ENCODE results near the gene DXO. TPM values are rescaled to one million over a fixed set of nuclear protein-coding genes. Genes with fewer than 3 reads are reported as not detected.
"Not testable (repeated sequence)": the region's sequence is repeated elsewhere in the genome, so short reads cannot be mapped to it uniquely, and the experiment has no call there.

The DXO gene
- total RNA-seq, 1 donor from 2014 or later: 10.1 TPM

- not testable (repeated sequence) for DNase-seq (ENCODE audit: low read depth, low spot score)
These were observed 8.4 kb upstream of the DXO start for GRCh38 chr6:31980195-31980876.

DNA sequence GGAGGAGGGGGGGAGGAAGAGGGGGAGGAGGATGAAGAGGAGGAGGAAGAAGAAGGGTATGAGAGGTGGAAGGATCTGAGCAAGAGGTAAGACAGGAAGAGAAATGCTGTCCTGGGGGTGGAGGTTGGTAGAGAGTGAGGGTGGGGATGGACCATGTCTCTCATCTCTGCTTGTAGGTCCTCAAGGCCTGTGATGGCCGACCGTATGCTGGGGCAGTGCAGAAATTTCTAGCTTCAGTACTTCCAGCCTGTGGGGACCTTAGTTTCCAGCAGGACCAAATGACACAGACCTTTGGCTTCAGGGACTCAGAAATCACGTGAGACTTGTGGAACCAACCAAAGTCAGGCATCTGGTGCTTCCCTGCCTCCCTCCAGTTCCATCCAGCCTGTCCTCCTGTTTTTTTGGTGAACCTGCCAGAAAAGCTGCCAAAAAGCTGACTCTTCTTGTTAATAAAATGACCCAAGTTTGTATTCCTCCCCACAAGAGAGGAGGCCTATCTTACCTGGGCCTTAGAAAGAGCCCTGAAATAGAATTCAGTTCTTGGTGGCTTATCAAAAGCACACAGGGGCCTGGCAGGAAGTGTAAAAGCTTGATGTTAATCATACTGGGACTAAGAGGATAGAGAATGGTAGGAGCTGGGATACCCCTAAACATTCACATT is 7.4 kb upstream of the DXO start:
- no peak for DNase-seq (ENCODE audit: low read depth, low spot score)

- DNase-seq (ENCODE audit: low read depth, low spot score): no peak
These were observed 6.9 kb upstream of the DXO start for GRCh38 chr6:31978831-31979230.

- no peak for DNase-seq (ENCODE audit: low read depth, low spot score)
These were observed 6.0 kb upstream of the DXO start for GRCh38 chr6:31977816-31978431.

DNA sequence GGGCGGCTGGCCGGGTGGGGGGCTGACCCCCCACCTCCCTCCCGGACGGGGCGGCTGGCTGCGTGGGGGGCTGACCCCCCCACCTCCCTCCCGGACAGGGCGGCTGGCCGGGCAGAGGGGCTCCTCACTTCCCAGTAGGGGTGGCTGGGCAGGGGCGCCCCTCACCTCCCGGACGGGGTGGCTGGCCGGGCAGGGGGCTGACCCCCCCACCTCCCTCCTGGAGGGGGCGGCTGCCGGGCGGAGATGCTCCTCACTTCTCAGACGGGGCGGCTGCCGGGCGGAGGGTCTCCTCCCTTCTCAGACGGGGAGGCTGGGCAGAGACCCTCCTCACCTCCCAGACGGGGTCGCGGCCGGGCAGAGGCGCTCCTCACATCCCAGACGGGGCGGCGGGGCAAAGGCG is 4.1 kb upstream of the DXO start:
- DNase-seq (ENCODE audit: low read depth, low spot score): not testable (repeated sequence)

GRCh38 chr6:31972709-31973350 is 892 bp upstream of the DXO start:
- no peak for DNase-seq (ENCODE audit: low read depth, low spot score)

DNA sequence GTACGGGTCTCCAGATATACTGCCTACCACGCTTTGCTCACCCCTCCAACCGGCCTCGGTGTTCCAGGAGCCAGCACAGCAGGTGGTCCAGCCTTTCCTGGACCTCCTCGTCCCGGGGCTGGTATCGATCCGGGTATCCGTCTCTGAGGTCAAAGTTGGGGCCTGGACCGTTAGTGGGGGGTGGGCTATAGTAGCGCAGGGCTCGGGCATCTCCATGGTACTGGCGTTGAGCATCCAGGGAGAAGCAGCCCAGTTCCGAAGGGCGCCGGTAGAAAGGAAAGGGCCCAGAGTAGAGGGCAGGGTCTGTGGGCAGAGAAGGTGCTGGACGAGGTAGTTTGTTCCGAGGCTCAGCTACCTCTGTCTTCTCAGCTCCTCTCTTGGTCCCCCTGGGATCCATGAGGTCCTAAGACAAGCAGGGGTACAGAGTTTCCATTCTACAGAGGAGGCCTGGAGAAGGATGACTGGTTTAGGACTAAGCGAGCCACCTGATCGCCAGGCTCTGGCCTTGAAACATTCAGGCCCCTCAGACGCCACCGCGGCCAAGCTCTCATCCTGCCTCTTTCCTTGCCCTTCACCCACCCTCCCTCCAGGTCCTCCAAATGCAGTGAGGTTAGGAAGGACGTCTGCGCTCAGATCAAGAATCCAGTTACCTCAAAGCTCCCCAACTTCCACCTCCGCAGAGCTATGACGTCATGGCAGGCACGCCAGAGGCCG is 502 bp downstream of the DXO start:
- DNase-seq (ENCODE audit: low read depth, low spot score): no peak

DNA sequence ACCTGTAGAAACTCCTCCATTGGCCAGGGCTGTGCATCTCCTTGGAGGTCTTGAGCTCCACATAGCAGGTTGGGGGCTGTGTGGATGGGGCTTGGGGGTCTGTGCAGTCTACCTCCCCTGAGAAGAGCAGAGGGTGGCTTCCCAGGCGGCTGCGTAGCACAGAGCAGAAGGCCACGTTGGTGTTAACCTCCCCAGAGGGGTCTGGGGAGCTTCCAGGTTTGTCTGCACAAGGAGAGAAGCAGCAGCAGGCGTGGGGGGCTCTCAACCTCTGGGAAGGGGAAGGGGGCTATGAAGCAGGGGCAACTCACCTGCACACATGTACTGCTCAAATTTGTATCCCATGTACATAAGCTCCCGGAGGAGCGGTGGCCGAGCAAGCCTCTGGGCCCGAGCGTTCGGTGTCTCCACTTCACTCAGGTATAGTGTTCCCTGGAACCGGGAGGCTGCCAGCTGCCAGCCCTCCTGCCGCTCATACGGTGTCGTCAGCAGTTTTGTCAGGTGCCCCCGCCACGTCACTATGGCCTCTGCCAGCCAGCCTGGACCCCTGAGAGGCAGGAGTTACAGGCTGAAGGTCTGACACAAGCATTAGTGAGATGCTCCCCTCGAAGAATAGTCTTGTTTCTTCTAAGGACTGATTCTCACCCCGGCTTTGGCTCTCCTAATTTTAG is 1.2 kb downstream of the DXO start:
- DNase-seq (ENCODE audit: low read depth, low spot score): no peak

GRCh38 chr6:31969712-31970603 is 2.0 kb downstream of the DXO start:
- DNase-seq (ENCODE audit: low read depth, low spot score): no peak

GRCh38 chr6:31968791-31969711 is 2.9 kb downstream of the DXO start:
- DNase-seq (ENCODE audit: low read depth, low spot score): no peak

- no peak for DNase-seq (ENCODE audit: low read depth, low spot score)
These were observed 3.6 kb downstream of the DXO start for GRCh38 chr6:31968326-31968725.

DNA sequence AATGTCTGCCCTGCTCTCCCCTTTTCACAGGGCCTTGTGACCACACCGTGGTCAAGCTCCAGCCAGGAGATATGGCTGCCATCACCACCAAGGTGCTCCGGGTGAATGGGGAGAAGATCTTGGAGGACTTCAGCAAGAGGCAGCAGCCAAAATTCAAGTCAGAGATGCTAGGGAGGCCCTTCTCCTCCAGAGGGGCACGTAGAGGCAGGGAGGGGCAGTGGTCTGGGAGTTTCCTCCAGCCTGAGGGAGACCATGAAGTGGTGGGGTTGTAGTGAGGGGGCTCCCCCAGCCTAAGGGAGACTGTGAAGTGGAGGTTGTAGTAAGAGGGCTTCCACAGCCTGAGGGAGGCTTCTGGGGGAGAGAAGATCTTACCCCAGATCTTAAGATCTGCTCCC is 4.0 kb downstream of the DXO start:
- DNase-seq (ENCODE audit: low read depth, low spot score): no peak

GRCh38 chr6:31966997-31967925 is 4.7 kb downstream of the DXO start:
- no peak for DNase-seq (ENCODE audit: low read depth, low spot score)

DNA sequence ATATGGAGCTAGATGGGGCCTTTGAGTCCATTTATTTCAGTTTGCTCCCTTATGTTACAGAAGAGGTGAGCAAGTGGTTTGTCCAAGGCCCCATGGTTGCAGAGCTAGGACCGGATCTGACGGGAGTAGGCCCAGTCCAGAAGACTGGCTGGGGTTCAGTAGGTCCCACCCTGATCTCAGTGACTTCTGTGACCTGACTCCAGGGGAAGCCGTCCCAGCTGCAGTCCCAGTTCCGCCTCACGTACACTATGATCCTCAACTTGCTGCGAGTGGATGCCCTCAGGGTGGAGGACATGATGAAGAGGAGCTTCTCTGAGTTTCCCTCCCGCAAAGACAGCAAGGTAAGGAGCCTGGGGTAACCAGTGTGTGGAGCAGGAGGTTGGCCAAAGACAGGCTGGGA is 5.4 kb downstream of the DXO start:
- no peak for DNase-seq (ENCODE audit: low read depth, low spot score)

GRCh38 chr6:31965700-31966099 is 6.2 kb downstream of the DXO start:
- no peak for DNase-seq (ENCODE audit: low read depth, low spot score)

DNA sequence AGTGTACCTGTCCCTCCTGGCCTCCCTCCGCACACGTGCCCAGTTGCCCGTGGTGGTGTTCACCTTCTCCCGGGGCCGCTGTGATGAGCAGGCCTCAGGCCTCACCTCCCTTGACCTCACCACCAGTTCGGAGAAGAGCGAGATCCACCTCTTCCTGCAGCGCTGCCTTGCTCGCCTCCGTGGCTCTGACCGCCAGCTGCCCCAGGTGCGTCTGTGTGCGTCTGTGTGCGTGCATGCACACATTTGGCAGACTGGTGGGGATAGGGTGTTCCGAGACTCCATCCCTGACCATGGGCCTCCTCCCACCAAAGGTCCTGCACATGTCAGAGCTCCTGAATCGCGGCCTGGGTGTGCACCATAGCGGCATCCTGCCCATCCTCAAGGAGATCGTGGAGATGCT is 8.0 kb downstream of the DXO start:
- DNase-seq (ENCODE audit: low read depth, low spot score): no peak

GRCh38 chr6:31961616-31962015 is 10.3 kb downstream of the DXO start:
- DNase-seq (ENCODE audit: low read depth, low spot score): no peak
